ENCODE data around the gene CLNK.

Gene CLNK, protein sequence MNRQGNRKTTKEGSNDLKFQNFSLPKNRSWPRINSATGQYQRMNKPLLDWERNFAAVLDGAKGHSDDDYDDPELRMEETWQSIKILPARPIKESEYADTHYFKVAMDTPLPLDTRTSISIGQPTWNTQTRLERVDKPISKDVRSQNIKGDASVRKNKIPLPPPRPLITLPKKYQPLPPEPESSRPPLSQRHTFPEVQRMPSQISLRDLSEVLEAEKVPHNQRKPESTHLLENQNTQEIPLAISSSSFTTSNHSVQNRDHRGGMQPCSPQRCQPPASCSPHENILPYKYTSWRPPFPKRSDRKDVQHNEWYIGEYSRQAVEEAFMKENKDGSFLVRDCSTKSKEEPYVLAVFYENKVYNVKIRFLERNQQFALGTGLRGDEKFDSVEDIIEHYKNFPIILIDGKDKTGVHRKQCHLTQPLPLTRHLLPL

GRCh38 chr4:10684631-10685030 is at the start of gene CLNK:
TSS of gene CLNK (minus strand) at chr4:10684768. CDS start at chr4:10667869, 16,899 bp downstream.
- no peak for DNase-seq

- no peak for DNase-seq
These were observed 49.0 kb upstream of the CLNK start for GRCh38 chr4:10733481-10734062.

GRCh38 chr4:10732914-10733415 is 48.4 kb upstream of the CLNK start:
- DNase-seq, result no peak

GRCh38 chr4:10732235-10732913 is 47.8 kb upstream of the CLNK start:
- no peak for DNase-seq

DNA sequence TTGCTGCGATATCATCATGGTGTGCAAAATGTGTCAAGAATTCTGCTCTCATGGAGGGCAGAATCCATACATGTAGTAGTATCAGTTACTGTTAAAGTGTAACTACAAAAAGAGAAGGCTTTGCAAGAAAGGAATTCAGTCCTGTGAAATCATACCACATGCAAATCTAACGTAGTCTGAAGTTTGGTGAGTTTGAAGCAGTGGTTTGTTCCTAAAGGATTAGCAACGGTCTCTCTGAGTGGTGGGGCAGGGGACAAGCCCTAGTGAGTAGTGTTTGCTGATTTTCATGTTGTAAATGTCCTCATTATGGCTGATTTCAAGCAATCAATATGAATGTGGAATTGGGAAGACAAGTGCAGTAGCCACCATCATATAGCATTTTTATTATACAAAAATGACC is 47.1 kb upstream of the CLNK start:
- no peak for DNase-seq

GRCh38 chr4:10731162-10731561 is 46.6 kb upstream of the CLNK start:
- DNase-seq, result no peak

- DNase-seq, result no peak
These were observed 46.0 kb upstream of the CLNK start for GRCh38 chr4:10730590-10730989.

DNA sequence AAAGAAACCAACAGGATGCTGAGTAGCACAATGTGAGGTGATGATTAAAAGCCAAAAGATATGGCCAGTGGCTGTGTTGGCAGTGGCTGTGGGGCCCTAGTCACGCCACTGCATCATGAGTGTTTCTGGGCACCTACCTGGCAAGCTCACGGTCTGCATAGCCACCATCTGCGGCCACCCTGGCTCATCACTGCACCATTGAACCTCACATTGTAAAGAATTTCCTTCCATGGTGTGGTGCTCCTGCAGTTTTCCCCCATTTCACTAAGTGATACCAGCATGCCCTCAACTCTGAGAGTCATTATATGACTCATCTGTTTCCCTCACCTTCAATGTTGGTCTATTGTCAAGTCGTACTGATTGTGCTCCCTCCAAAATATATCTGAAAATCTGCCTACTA is 45.5 kb upstream of the CLNK start:
- DNase-seq, result no peak

DNA sequence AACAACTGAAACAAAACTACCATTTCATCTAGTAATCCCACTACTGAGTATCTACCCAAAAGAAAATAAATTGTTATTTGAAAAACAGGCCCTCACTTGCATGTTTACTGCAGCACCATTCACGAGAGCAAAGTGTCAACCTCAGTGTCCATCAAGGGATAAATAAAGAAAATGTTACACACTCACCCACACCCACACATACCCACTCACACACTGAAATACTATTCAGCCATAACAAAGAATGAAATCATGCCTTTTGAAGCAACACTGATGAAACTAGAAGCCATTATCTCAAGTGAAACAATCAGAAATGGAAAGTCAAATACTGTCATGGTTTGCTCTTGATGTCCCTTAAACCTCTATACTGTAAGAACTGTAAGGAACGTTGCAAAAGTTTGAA is 44.8 kb upstream of the CLNK start:
- DNase-seq, result no peak

GRCh38 chr4:10728016-10728415 is 43.4 kb upstream of the CLNK start:
- DNase-seq, result no peak

DNA sequence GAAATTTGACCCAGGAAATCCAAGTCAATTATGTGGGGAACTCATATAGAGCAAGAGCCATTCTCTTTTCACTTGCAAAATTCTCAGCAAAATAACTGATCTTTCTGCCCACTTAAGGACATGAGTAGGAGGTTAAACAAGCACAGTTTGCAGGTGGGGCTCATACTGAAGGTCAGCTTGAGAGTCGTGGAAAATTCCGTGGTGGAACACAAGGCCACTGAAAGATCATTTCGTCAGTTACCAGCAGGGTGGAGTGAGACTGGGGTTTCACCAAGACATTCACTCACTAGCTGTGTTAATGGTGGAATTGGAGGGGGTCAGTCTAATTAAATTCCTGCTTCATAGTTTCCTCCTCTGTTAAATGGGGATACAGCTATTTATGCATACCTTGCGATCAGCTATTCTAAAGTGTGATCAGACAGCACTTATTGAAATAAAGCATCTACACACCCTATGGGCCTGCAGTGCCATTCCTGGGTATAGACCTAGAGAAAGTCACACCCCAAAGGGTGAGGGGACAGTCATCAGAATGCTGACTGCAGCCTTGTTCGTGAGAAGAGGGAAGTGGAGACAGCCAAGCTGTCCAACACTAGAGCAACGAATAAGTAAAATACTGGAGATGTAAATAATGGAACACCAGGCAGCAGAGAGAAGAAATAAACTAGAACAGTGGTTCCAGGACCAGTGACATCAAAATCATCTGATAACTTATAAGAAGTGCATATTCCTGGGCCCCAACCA is 42.7 kb upstream of the CLNK start:
- no peak for DNase-seq

GRCh38 chr4:10722957-10723356 is 38.4 kb upstream of the CLNK start:
- DNase-seq, result peak; percentile 23

GRCh38 chr4:10721616-10722015 is 37.0 kb upstream of the CLNK start:
- DNase-seq, result no peak

GRCh38 chr4:10716163-10716562 is 31.6 kb upstream of the CLNK start:
- no peak for DNase-seq

- DNase-seq, result no peak
These were observed 31.1 kb upstream of the CLNK start for GRCh38 chr4:10715696-10716095.

DNA sequence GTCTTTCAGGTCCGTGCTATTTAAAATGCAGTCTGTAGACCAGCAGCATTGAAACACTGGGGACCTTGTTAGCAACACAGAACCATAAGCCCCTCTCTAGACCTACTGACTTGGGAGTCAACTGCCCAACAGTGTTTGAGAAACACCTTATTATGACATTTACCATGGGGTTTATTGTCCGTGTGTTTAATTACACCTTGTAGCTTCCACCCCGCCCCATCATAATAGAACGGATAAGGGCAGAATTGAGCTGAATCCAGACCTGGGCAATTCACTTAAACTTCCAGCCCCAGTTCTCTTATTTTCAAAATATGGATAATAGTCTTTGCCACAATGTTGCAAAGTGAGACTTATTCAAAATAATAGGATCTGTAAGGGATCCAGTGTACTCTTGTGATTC is 30.6 kb upstream of the CLNK start:
- no peak for DNase-seq

GRCh38 chr4:10713591-10713990 is 29.0 kb upstream of the CLNK start:
- no peak for DNase-seq

GRCh38 chr4:10706236-10706635 is 21.7 kb upstream of the CLNK start:
- no peak for DNase-seq

DNA sequence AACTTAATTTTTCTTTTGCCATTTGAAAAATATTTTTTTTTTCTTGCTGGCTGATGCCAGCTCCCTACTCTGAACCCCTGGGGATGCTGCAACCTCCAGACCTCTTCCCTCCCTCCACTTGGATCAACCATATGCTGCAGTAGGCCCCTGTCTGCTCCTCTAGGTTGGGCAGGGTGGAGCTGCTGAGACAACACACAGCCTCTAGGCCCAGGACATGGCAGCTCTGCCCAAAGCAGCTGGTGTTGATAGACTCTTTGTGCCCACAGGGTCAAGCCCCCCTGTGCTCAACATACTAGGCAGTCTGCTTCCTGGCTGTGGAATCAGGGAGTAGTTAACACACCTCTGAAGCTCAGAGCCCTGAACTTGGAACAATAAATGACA is 19.9 kb upstream of the CLNK start:
- DNase-seq, result no peak

DNA sequence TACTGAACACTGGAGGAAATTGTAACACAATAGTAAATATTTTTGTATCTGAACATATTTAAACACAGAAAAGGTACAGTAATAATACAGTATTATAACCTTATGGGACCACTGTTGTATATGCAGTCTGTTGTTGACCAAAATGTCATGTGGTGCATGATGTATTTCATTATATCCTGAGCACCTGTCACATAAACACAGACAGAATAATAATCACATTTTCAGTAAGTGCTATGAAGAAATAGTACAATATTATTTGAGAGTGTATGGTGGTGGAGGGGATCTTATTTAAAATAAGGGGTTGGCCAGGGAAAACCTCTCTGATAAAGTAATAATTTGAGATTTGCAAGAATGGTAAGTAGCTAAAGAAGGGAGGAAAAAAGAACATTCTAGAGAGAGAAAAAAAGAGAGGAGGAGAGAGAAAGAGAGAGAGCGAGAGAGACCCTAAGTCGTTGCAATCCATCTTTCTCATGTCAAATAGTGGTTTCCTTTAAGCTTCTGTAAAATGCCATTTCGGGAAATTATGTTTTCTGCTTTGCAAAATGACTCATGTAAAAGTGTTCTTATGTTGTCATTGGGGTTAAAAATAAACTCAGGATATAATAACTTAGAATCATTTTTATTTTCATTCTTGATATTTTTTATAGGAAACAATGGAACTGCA is 19.3 kb upstream of the CLNK start:
- no peak for DNase-seq

- DNase-seq, result no peak
These were observed 18.6 kb upstream of the CLNK start for GRCh38 chr4:10703156-10703555.

- DNase-seq, result no peak
These were observed 17.3 kb upstream of the CLNK start for GRCh38 chr4:10701702-10702460.
